ENCODE measurements around the gene CD160. TPM values are rescaled to one million over a fixed set of nuclear protein-coding genes. Genes with fewer than 3 reads are reported as not detected.

Gene CD160
- total RNA-seq, 4 donors from 2014 or later = not detected

GRCh38 chr1:145736191-145736590 lies 16.9 kb downstream of the CD160 start:
- TF ChIP-seq POLR2A (IDR thresholded peaks at IDR 0.05) (no peak), CTCF (IDR thresholded peaks at IDR 0.05 in 4 of 5, conservative IDR thresholded peaks at IDR 0.05 in 1 of 5) (no peak)
- in situ Hi-C loops (cut with MboI; ENCODE audit: low sequenced_read_pairs in 4 of 4) = no loop called here
- Histone ChIP-seq H3K4me1 (no peaks in the 10 kb centered on the region), H3K36me3 (peaks cover 0 to 10% of the 10 kb centered on the region in 2 donors), H3K27me3 (no peaks in the 10 kb centered on the region), H3K27ac (no peak overlapping the region), H3K9me3 (no peaks in the 10 kb centered on the region), H3K4me3 (no peak overlapping the region)
- ATAC-seq = no peak
- no peak for DNase-seq
- intact Hi-C loops (cut with DNase I; ENCODE audit: low total_unique reads) = no loop called here

- no peaks in the 10 kb centered on the region for H3K9me3 ChIP-seq
- H3K4me1 ChIP-seq = no peaks in the 10 kb centered on the region
- intact Hi-C loops (cut with DNase I; ENCODE audit: low total_unique reads) = no loop called here
- TF ChIP-seq POLR2A (IDR thresholded peaks at IDR 0.05) (no peak), CTCF (IDR thresholded peaks at IDR 0.05 in 4 of 5, conservative IDR thresholded peaks at IDR 0.05 in 1 of 5) (no peak)
- H3K27me3 ChIP-seq = no peaks in the 10 kb centered on the region
- H3K27ac ChIP-seq = no peak overlapping the region
- DNase-seq (no peak), ATAC-seq (peak in 1 of 2 donors; percentile 38)
- H3K4me3 ChIP-seq = no peak overlapping the region
- H3K36me3 ChIP-seq = peaks cover 4 to 50% of the 10 kb centered on the region in 2 donors
- in situ Hi-C loops (cut with MboI; ENCODE audit: low sequenced_read_pairs in 4 of 4) = no loop called here
Measured at GRCh38 chr1:145740269-145740668, 21.0 kb downstream of the CD160 start.

- TF ChIP-seq POLR2A (IDR thresholded peaks at IDR 0.05) (no peak), CTCF (IDR thresholded peaks at IDR 0.05 in 4 of 5, conservative IDR thresholded peaks at IDR 0.05 in 1 of 5) (no peak)
- DNase-seq = no peak
Measured at GRCh38 chr1:145747398-145748247, 28.3 kb downstream of the CD160 start.

GRCh38 chr1:145750426-145750825 lies 31.1 kb downstream of the CD160 start:
- H3K27ac ChIP-seq = no peak overlapping the region
- TF ChIP-seq POLR2A (IDR thresholded peaks at IDR 0.05) (no peak), CTCF (IDR thresholded peaks at IDR 0.05 in 4 of 5, conservative IDR thresholded peaks at IDR 0.05 in 1 of 5) (no peak)
- H3K4me1 ChIP-seq = no peaks in the 10 kb centered on the region
- peaks cover 0 to 91% of the 10 kb centered on the region in 2 donors for H3K36me3 ChIP-seq
- no peak for DNase-seq
- H3K27me3 ChIP-seq = no peaks in the 10 kb centered on the region
- H3K4me3 ChIP-seq = no peak overlapping the region
- in situ Hi-C loops (cut with MboI; ENCODE audit: low sequenced_read_pairs in 4 of 4) (no loop called here), intact Hi-C loops (cut with DNase I; ENCODE audit: low total_unique reads) (no loop called here)
- no peak for ATAC-seq
- no peaks in the 10 kb centered on the region for H3K9me3 ChIP-seq

More at GRCh38 chr1:145747398-145748247, 28.3 kb downstream of the CD160 start:
- H3K27ac ChIP-seq = no peak overlapping the region
- intact Hi-C loops (cut with DNase I; ENCODE audit: low total_unique reads) (no loop called here), in situ Hi-C loops (cut with MboI; ENCODE audit: low sequenced_read_pairs in 4 of 4) (no loop called here)
- ATAC-seq = no peak
- no peaks in the 10 kb centered on the region for H3K27me3 ChIP-seq
- H3K4me1 ChIP-seq = no peaks in the 10 kb centered on the region
- H3K9me3 ChIP-seq = no peaks in the 10 kb centered on the region
- H3K36me3 ChIP-seq = peaks cover 4 to 97% of the 10 kb centered on the region in 2 donors
- no peak overlapping the region for H3K4me3 ChIP-seq
